Cardiac fibroblast (primary cell): ENCODE results near the gene PAK4.

Experiments used
- DNase-seq, 2 donors: peaks; one replicate each; pipeline versions ENCODE4 v3.0.0 to v3.0.0-alpha.2; 2010; ENCODE audit warnings: low read depth in 2 of 2
- H3K4me3 ChIP-seq, 2 donors: replicated peaks in 1 of 2; 1 replicate in 1 of 2; 2 replicates in 1 of 2; pipeline ENCODE4 v1.5.1; 2011; ENCODE audit warnings: low read depth in 2 of 2, low read length in 2 of 2, mild to moderate bottlenecking in 2 of 2, moderate library complexity in 1 of 2
- CTCF ChIP-seq: IDR thresholded peaks from one replicate; pipeline ENCODE4 v1.5.1; 2011; ENCODE audit warnings: low read depth, mild to moderate bottlenecking, low read length, inconsistent platforms

PAK4 gene

GRCh38 chr19:39131255-39131755 is 5.7 kb downstream of the PAK4 start:
- DNase-seq, result peak; percentile 31 to 49
- H3K4me3 ChIP-seq, result no peak overlapping the region
- no peak for TF ChIP-seq CTCF

- H3K4me3 ChIP-seq, result no peak overlapping the region
- DNase-seq, result no peak
- TF ChIP-seq CTCF, result no peak
Measured at GRCh38 chr19:39132344-39132969, 6.9 kb downstream of the PAK4 start.

GRCh38 chr19:39133431-39134270 is 8.1 kb downstream of the PAK4 start:
- DNase-seq, result no peak
- TF ChIP-seq CTCF, result no peak

GRCh38 chr19:39135701-39136100 is 10.1 kb downstream of the PAK4 start:
- no peak overlapping the region for H3K4me3 ChIP-seq
- no peak for DNase-seq
- TF ChIP-seq CTCF, result no peak

More at GRCh38 chr19:39133431-39134270, 8.1 kb downstream of the PAK4 start:
- no peak overlapping the region for H3K4me3 ChIP-seq

- no peak for TF ChIP-seq CTCF
Measured at GRCh38 chr19:39136225-39136940, 10.8 kb downstream of the PAK4 start.

GRCh38 chr19:39137131-39137530 is 11.5 kb downstream of the PAK4 start:
- TF ChIP-seq CTCF, result no peak
- no peak for DNase-seq
- H3K4me3 ChIP-seq, result no peak overlapping the region

More at GRCh38 chr19:39136225-39136940, 10.8 kb downstream of the PAK4 start:
- DNase-seq, result no peak
- H3K4me3 ChIP-seq, result no peak overlapping the region
